ENCODE results near the gene ATAD3C.
A peak's percentile ranks its signal among the peaks of the same experiment; 100 is the strongest.

Gene ATAD3C

GRCh38 chr1:1419813-1420653 is 29.5 kb upstream of the ATAD3C start:
- DNase-seq (ENCODE audit: insufficient read length, low spot score) (peak; percentile 34), FAIRE-seq (no peak)
- no peak for TF ChIP-seq PAX5 (IDR thresholded peaks at IDR 0.05; ENCODE audit: insufficient read depth, low read length, severe bottlenecking)

GRCh38 chr1:1420654-1421141 is 28.8 kb upstream of the ATAD3C start:
- FAIRE-seq (no peak), DNase-seq (ENCODE audit: insufficient read length, low spot score) (no peak)
- TF ChIP-seq TAF1 (IDR thresholded peaks at IDR 0.05; ENCODE audit: low read depth, low read length) (no peak), POU2F2 (IDR thresholded peaks at IDR 0.05; ENCODE audit: low read depth, low read length) (no peak), PAX5 (IDR thresholded peaks at IDR 0.05; ENCODE audit: insufficient read depth, low read length, severe bottlenecking) (no peak), POLR2A (IDR thresholded peaks at IDR 0.05; ENCODE audit: low read depth, low read length) (no peak), POLR2AphosphoS5 (IDR thresholded peaks at IDR 0.05; ENCODE audit: low read depth, low read length) (no peak), SPI1 (IDR thresholded peaks at IDR 0.05; ENCODE audit: low read depth, low read length) (no peak)

DNA sequence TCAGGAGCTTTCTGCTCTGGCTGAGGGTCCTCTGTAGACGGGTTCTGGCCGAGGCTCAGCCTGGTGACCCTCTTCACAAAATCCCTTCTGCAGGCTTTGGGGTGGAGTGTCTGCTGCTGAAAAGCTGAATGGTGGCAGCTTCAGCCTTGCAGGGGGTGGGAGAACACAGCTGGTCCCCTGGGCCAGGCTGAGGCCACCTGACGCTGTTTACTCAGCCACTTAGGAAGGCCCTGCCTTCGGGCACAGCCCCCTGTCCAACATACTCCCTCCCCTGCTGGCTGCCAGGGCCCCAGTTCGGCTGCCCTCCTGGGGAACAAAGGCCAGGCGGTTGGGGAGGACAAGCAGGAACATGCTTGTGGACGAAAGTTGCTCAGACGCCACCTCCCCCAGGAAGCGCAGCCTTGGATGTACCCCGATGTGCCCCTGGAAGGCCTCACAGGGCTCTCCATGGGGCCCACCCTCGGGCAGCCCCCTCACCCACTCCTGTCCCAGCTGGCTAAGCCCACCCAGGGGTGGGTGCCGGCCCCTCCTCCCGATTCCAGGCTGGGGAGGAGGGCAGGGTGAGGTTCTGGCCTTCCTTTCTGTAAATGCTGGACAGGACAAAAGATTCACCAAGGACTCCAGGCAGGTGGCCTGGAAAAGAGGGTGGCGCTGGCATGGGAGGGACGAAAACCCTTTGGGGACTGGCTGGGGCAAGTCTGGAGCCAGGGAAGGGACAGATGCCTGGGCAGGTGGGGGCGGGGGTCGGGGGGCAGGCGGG is 28.2 kb upstream of the ATAD3C start, which contains the start of gene ANKRD65:
TSS of gene ANKRD65 (minus strand) at position 130 of the 760 bp plus-strand sequence. CDS start 271 bp downstream, outside the sequence.
- no peak for TF ChIP-seq POLR2AphosphoS5 (IDR thresholded peaks at IDR 0.05; ENCODE audit: low read depth, low read length)
- TF ChIP-seq TAF1 (IDR thresholded peaks at IDR 0.05; ENCODE audit: low read depth, low read length) = no peak
- TF ChIP-seq POLR2A (IDR thresholded peaks at IDR 0.05; ENCODE audit: low read depth, low read length) = no peak
- TF ChIP-seq SPI1 (IDR thresholded peaks at IDR 0.05; ENCODE audit: low read depth, low read length) = no peak
- TF ChIP-seq POU2F2 (IDR thresholded peaks at IDR 0.05; ENCODE audit: low read depth, low read length) = no peak
- no peak for TF ChIP-seq PAX5 (IDR thresholded peaks at IDR 0.05; ENCODE audit: insufficient read depth, low read length, severe bottlenecking)
- FAIRE-seq = no peak
- DNase-seq (ENCODE audit: insufficient read length, low spot score) = no peak

GRCh38 chr1:1421907-1422464 is 27.5 kb upstream of the ATAD3C start:
- FAIRE-seq = no peak
- no peak for TF ChIP-seq SPI1 (IDR thresholded peaks at IDR 0.05; ENCODE audit: low read depth, low read length)
- no peak for TF ChIP-seq PAX5 (IDR thresholded peaks at IDR 0.05; ENCODE audit: insufficient read depth, low read length, severe bottlenecking)
- no peak for TF ChIP-seq TAF1 (IDR thresholded peaks at IDR 0.05; ENCODE audit: low read depth, low read length)
- no peak for TF ChIP-seq POU2F2 (IDR thresholded peaks at IDR 0.05; ENCODE audit: low read depth, low read length)
- TF ChIP-seq POLR2AphosphoS5 (IDR thresholded peaks at IDR 0.05; ENCODE audit: low read depth, low read length) = no peak
- TF ChIP-seq POLR2A (IDR thresholded peaks at IDR 0.05; ENCODE audit: low read depth, low read length) = no peak
- DNase-seq (ENCODE audit: insufficient read length, low spot score) = no peak

GRCh38 chr1:1422465-1423244 is 26.8 kb upstream of the ATAD3C start:
- DNase-seq (ENCODE audit: insufficient read length, low spot score) (no peak), FAIRE-seq (peak; percentile 60)
- TF ChIP-seq SPI1 (IDR thresholded peaks at IDR 0.05; ENCODE audit: low read depth, low read length) (no peak), TAF1 (IDR thresholded peaks at IDR 0.05; ENCODE audit: low read depth, low read length) (no peak), POLR2AphosphoS5 (IDR thresholded peaks at IDR 0.05; ENCODE audit: low read depth, low read length) (no peak), POU2F2 (IDR thresholded peaks at IDR 0.05; ENCODE audit: low read depth, low read length) (no peak)

- DNase-seq (ENCODE audit: insufficient read length, low spot score) (no peak), FAIRE-seq (no peak)
- TF ChIP-seq POU2F2 (IDR thresholded peaks at IDR 0.05; ENCODE audit: low read depth, low read length) (no peak), TAF1 (IDR thresholded peaks at IDR 0.05; ENCODE audit: low read depth, low read length) (no peak), POLR2A (IDR thresholded peaks at IDR 0.05; ENCODE audit: low read depth, low read length) (no peak), PAX5 (IDR thresholded peaks at IDR 0.05; ENCODE audit: insufficient read depth, low read length, severe bottlenecking) (no peak), POLR2AphosphoS5 (IDR thresholded peaks at IDR 0.05; ENCODE audit: low read depth, low read length) (no peak), SPI1 (IDR thresholded peaks at IDR 0.05; ENCODE audit: low read depth, low read length) (no peak)
Observed at GRCh38 chr1:1423245-1423597, 26.3 kb upstream of the ATAD3C start.

DNA sequence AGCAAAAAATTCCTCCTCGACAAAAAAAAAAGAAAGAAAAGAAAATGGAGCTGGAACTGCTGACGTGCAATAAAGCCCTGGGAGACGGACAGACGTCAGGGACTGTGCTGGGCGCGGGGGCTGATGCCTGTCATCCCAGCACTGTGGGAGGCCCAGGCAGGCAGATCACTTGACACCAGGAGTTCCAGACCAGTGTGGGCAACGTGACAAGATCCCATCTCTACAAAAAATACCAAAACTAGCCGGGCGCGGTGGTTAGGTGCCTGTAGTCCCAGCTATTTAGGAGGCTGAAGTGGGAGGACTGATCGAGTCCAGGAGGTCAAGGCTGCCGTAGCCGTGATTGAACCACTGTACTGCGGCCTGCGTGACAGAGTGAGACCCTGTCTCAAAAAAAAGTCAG is 24.8 kb upstream of the ATAD3C start:
- FAIRE-seq = no peak

DNA sequence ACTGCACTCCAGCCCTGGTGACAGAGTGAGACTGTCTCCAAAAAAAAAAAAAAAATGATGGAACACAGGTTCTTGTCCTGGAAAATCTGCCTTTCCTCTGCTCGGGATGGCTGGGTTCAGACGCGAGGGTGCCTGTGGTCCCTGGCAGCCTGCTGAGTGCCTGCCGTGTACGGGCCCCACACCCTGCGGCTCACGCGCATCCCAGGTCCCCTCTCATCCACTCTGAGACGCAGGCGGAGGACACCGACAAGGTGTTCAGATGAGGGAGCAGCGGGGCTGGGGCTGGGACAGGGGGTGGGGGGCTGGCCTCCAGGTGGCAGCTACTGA is 24.1 kb upstream of the ATAD3C start:
- FAIRE-seq (no peak), DNase-seq (ENCODE audit: insufficient read length, low spot score) (no peak)

More for the DNA sequence above, 24.8 kb upstream of the ATAD3C start:
- DNase-seq (ENCODE audit: insufficient read length, low spot score) = no peak
- TF ChIP-seq POLR2A (IDR thresholded peaks at IDR 0.05; ENCODE audit: low read depth, low read length) = no peak
- TF ChIP-seq TAF1 (IDR thresholded peaks at IDR 0.05; ENCODE audit: low read depth, low read length) = no peak
- no peak for TF ChIP-seq POU2F2 (IDR thresholded peaks at IDR 0.05; ENCODE audit: low read depth, low read length)
- TF ChIP-seq POLR2AphosphoS5 (IDR thresholded peaks at IDR 0.05; ENCODE audit: low read depth, low read length) = no peak
- no peak for TF ChIP-seq PAX5 (IDR thresholded peaks at IDR 0.05; ENCODE audit: insufficient read depth, low read length, severe bottlenecking)
- no peak for TF ChIP-seq SPI1 (IDR thresholded peaks at IDR 0.05; ENCODE audit: low read depth, low read length)

More for the DNA sequence above, 24.1 kb upstream of the ATAD3C start:
- TF ChIP-seq PAX5 (IDR thresholded peaks at IDR 0.05; ENCODE audit: insufficient read depth, low read length, severe bottlenecking) (no peak), SPI1 (IDR thresholded peaks at IDR 0.05; ENCODE audit: low read depth, low read length) (no peak), POU2F2 (IDR thresholded peaks at IDR 0.05; ENCODE audit: low read depth, low read length) (no peak), POLR2A (IDR thresholded peaks at IDR 0.05; ENCODE audit: low read depth, low read length) (no peak), POLR2AphosphoS5 (IDR thresholded peaks at IDR 0.05; ENCODE audit: low read depth, low read length) (no peak), TAF1 (IDR thresholded peaks at IDR 0.05; ENCODE audit: low read depth, low read length) (no peak)

Data from GM12891 (cell line).